PC-9 (cell line): ENCODE results near the gene SLC37A3.

ENCODE experiments used
- EZH2 ChIP-seq: fragments of 200-600 bp; sonication (generic); IDR thresholded peaks from 2 replicates; pipeline ENCODE4 v1.8.0; 2017; ENCODE audit warnings: antibody characterized with exemption, low read depth
- TF ChIP-seq, protein P1 (sequence below): fragments of 200-600 bp; sonication (generic); conservative IDR thresholded peaks from 2 replicates; pipeline ENCODE4 v1.6.1; 2017; ENCODE audit warnings: mixed run types, antibody characterized with exemption, mild to moderate bottlenecking, moderate library complexity

DNA sequence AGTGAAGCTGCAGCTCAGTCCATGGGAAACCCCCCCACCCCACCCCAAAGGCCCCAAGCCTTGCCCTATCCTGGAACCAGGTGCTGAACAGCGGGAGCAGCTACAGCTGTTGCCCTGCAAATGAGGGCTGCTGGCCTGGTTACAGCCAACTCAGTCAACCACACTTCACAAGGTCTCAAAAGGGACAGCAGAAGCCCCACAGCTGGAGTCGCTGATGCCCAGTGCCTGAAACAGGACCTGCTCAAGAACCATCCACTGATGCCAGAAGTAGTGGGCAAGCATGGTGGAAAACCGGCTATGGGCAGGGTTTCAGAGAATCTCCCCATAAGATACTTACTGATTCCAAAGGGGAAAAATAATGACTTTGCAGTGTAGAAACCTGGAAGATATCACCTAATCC is 110.3 kb downstream of the SLC37A3 start:
- TF ChIP-seq EZH2: no peak
- TF ChIP-seq, protein P1, sequence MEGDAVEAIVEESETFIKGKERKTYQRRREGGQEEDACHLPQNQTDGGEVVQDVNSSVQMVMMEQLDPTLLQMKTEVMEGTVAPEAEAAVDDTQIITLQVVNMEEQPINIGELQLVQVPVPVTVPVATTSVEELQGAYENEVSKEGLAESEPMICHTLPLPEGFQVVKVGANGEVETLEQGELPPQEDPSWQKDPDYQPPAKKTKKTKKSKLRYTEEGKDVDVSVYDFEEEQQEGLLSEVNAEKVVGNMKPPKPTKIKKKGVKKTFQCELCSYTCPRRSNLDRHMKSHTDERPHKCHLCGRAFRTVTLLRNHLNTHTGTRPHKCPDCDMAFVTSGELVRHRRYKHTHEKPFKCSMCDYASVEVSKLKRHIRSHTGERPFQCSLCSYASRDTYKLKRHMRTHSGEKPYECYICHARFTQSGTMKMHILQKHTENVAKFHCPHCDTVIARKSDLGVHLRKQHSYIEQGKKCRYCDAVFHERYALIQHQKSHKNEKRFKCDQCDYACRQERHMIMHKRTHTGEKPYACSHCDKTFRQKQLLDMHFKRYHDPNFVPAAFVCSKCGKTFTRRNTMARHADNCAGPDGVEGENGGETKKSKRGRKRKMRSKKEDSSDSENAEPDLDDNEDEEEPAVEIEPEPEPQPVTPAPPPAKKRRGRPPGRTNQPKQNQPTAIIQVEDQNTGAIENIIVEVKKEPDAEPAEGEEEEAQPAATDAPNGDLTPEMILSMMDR: no peak
